AG09309 (cell line): ENCODE measurements around the gene FIBCD1.

Source experiments
- DNase-seq: peaks from one replicate; pipeline ENCODE4 v3.0.0-alpha.2; 2010; ENCODE audit warnings: low read depth
- H3K4me3 ChIP-seq: 2 replicates; pipeline ENCODE4 v1.5.1; 2011; ENCODE audit warnings: mild to moderate bottlenecking, low read depth, low read length, moderate library complexity; ENCODE audit not compliant: control insufficient read depth
- CTCF ChIP-seq: IDR thresholded peaks from 2 replicates; pipeline ENCODE4 v1.5.1; 2011; ENCODE audit warnings: mild to moderate bottlenecking, low read depth, low read length, inconsistent platforms; ENCODE audit not compliant: insufficient read depth, control insufficient read depth; ENCODE audit errors: missing control alignments

Gene FIBCD1

GRCh38 chr9:130985029-130985428 lies 46.0 kb upstream of the FIBCD1 start:
- DNase-seq, result no peak
- H3K4me3 ChIP-seq, result no peak overlapping the region
- no peak for TF ChIP-seq CTCF

GRCh38 chr9:130984521-130984920 lies 45.5 kb upstream of the FIBCD1 start:
- TF ChIP-seq CTCF, result no peak
- no peak for DNase-seq
- no peak overlapping the region for H3K4me3 ChIP-seq

GRCh38 chr9:130983970-130984369 lies 44.9 kb upstream of the FIBCD1 start:
- no peak for DNase-seq
- H3K4me3 ChIP-seq, result no peak overlapping the region
- TF ChIP-seq CTCF, result no peak

GRCh38 chr9:130983359-130983670 lies 44.3 kb upstream of the FIBCD1 start:
- no peak overlapping the region for H3K4me3 ChIP-seq
- TF ChIP-seq CTCF, result no peak
- DNase-seq, result no peak

- DNase-seq, result no peak
- H3K4me3 ChIP-seq, result no peak overlapping the region
- no peak for TF ChIP-seq CTCF
Observed at GRCh38 chr9:130982636-130983358, 43.8 kb upstream of the FIBCD1 start.

- DNase-seq, result no peak
- TF ChIP-seq CTCF, result no peak
- H3K4me3 ChIP-seq, result no peak overlapping the region
Observed at GRCh38 chr9:130981756-130982137, 42.7 kb upstream of the FIBCD1 start.
